ENCODE results near the gene TOX3.

Gene TOX3

DNA sequence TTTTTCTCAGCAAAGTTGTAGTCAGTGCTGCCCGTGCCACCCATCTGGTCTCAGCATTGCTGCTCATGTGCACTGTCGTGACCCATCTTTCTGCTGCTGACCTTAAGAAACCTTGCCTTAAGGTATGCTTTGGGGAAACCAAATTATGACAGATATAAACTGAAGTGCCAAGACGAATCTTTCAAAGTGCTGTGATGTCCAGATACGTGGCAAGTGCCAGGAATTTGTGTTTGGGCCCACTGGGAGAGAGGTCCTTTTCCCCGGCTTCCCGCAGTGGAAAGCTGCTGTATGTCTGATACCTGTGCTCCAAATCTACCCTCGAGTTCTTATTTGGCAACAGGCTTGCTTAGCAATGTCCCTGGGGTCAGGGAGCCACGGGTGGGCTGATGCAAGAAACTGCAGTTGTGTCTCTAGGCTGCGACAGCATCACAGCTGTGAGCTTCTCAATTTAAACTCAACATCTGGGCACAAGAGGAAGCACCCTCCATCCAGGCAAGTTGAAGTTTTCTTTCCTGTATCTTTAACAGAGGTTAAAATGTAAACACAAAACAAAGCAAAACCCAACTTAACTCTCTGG, 30.3 kb upstream of the TOX3 start:
- Histone ChIP-seq H3K27ac (ENCODE audit: low read depth, low read length) (no peak overlapping the region), H3K36me3 (ENCODE audit: control insufficient read depth, insufficient read depth, low read length) (no peaks in the 10 kb centered on the region), H3K4me1 (ENCODE audit: control insufficient read depth, insufficient read depth, low read length) (0 out of 2 replicates have a peak, but pooled peaks cover 3% of the 10 kb centered on the region), H3K9ac (ENCODE audit: low read length) (no peak overlapping the region), H3K9me3 (ENCODE audit: control insufficient read depth, insufficient read depth, low read depth, low read length) (no peaks in the 10 kb centered on the region), H3K4me3 (ENCODE audit: low read depth, low read length) (no peak overlapping the region), H3K27me3 (ENCODE audit: control insufficient read depth, insufficient read depth, low read length) (no peaks in the 10 kb centered on the region)

GRCh38 chr16:52573365-52574299, 26.7 kb upstream of the TOX3 start:
- Histone ChIP-seq H3K4me1 (ENCODE audit: control insufficient read depth, insufficient read depth, low read length) (0 out of 2 replicates have a peak, but pooled peaks cover 3% of the 10 kb centered on the region), H3K4me3 (ENCODE audit: low read depth, low read length) (no peak overlapping the region), H3K36me3 (ENCODE audit: control insufficient read depth, insufficient read depth, low read length) (no peaks in the 10 kb centered on the region), H3K9ac (ENCODE audit: low read length) (no peak overlapping the region), H3K9me3 (ENCODE audit: control insufficient read depth, insufficient read depth, low read depth, low read length) (peaks cover 16% of the 10 kb centered on the region), H3K27me3 (ENCODE audit: control insufficient read depth, insufficient read depth, low read length) (no peaks in the 10 kb centered on the region), H3K27ac (ENCODE audit: low read depth, low read length) (no peak overlapping the region)

DNA sequence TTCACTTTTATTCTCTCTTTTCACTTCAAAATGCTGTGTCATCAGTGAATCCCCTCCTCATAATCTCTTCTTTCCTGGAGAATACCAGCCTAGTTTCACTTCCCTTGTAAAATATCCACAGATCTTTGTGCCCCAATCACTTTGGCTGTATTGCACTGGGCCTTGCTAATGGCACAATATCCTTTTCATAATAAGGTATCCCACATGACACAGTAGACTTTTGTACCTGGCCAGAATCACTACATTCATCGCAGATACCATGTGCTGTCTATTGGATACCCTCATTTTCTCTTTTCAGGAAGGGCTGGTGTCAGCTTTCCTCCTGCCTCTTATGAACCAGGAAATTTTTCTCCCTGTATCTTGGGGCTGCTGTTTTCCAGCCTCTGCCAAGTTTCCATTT, 25.7 kb upstream of the TOX3 start:
- no peaks in the 10 kb centered on the region for H3K4me1 ChIP-seq (ENCODE audit: control insufficient read depth, insufficient read depth, low read length)
- H3K27me3 ChIP-seq (ENCODE audit: control insufficient read depth, insufficient read depth, low read length) = no peaks in the 10 kb centered on the region
- no peak overlapping the region for H3K9ac ChIP-seq (ENCODE audit: low read length)
- no peak overlapping the region for H3K4me3 ChIP-seq (ENCODE audit: low read depth, low read length)
- H3K9me3 ChIP-seq (ENCODE audit: control insufficient read depth, insufficient read depth, low read depth, low read length) = peaks cover 16% of the 10 kb centered on the region
- H3K36me3 ChIP-seq (ENCODE audit: control insufficient read depth, insufficient read depth, low read length) = no peaks in the 10 kb centered on the region
- no peak overlapping the region for H3K27ac ChIP-seq (ENCODE audit: low read depth, low read length)

DNA sequence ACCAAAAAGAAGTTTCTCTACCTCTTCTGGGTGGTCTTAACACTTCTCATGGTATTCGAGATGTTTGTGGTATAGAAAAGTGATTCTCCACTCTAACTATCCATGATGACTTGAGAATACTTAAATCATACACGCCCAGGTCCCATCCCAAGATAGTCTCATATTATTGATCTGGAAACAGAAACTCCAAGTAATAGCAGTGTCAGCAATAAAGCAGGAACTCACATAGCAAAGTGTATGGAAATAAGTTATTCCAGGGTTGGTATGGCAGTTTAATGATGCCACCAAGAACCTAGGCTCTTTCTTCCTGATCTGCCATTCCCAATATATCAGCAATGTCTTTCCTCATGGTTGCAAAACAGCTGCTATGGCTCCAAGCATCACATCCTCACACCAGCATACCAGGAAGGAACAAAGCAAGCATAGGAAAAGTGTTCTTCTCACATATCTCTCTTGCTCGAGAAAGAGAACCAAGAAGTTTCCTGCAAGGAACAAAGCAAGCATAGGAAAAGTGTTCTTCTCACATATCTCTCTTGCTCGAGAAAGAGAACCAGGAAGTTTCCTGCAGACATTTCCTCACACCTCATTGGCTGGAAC, 23.6 kb upstream of the TOX3 start:
- Histone ChIP-seq H3K4me3 (ENCODE audit: low read depth, low read length) (no peak overlapping the region), H3K27ac (ENCODE audit: low read depth, low read length) (no peak overlapping the region), H3K36me3 (ENCODE audit: control insufficient read depth, insufficient read depth, low read length) (no peaks in the 10 kb centered on the region), H3K9ac (ENCODE audit: low read length) (no peak overlapping the region), H3K27me3 (ENCODE audit: control insufficient read depth, insufficient read depth, low read length) (no peaks in the 10 kb centered on the region), H3K4me1 (ENCODE audit: control insufficient read depth, insufficient read depth, low read length) (no peaks in the 10 kb centered on the region), H3K9me3 (ENCODE audit: control insufficient read depth, insufficient read depth, low read depth, low read length) (peaks cover 16% of the 10 kb centered on the region)

DNA sequence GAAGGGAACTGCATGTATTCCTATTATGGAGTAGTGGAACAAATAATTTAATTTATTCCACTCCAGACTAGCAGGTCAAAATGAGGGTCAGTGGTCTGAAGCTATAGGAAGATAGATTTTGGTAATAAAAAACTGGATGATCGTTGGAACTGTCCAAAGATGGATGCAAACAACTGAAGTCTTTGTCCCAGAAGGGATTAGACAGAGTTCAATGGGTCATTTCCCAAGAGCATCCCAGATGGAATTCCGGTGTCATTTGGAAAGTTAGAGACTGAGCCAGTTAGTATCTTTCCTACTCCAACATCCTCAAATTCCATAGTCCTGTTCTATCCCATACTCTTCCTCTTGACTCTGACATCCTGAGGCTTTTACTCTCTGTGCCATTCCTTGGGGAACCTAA, 22.8 kb upstream of the TOX3 start:
- no peak overlapping the region for H3K27ac ChIP-seq (ENCODE audit: low read depth, low read length)
- peaks cover 6% of the 10 kb centered on the region for H3K4me1 ChIP-seq (ENCODE audit: control insufficient read depth, insufficient read depth, low read length)
- H3K9ac ChIP-seq (ENCODE audit: low read length) = no peak overlapping the region
- H3K4me3 ChIP-seq (ENCODE audit: low read depth, low read length) = no peak overlapping the region
- no peaks in the 10 kb centered on the region for H3K36me3 ChIP-seq (ENCODE audit: control insufficient read depth, insufficient read depth, low read length)
- H3K27me3 ChIP-seq (ENCODE audit: control insufficient read depth, insufficient read depth, low read length) = no peaks in the 10 kb centered on the region
- H3K9me3 ChIP-seq (ENCODE audit: control insufficient read depth, insufficient read depth, low read depth, low read length) = peaks cover 16% of the 10 kb centered on the region

DNA sequence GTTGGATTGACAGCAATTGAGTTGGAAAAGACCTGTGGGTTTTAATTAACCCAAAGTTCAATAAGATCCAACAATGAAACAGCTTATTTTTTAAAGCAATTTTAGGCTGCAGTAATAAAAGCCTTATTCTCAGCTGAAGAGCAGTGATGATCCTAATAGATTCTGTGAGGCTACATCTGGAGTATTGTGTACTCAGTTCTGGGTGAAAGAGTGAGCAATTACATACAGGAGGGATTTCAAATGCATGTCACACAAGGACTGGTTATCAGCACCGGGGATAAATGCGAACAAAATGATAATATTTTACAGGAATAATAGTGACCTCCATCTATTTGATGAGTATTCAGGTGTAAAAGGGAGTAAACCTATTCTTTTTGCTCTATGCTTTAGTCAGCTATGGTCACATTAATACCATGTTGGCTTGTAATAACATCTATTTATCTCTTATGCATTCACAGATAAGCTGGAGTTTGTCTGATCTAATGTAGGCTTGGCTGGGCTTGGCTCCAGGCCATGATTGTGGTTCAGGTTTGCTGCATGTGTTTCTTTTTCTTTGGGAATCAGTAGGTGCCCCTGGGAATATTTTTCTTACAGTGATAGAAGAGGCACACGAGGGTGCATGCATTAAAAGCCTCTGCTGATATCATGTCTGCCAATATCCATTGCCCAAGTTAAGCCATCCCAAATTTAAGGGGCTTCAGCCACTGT, 22.2 kb upstream of the TOX3 start:
- peaks cover 16% of the 10 kb centered on the region for H3K9me3 ChIP-seq (ENCODE audit: control insufficient read depth, insufficient read depth, low read depth, low read length)

DNA sequence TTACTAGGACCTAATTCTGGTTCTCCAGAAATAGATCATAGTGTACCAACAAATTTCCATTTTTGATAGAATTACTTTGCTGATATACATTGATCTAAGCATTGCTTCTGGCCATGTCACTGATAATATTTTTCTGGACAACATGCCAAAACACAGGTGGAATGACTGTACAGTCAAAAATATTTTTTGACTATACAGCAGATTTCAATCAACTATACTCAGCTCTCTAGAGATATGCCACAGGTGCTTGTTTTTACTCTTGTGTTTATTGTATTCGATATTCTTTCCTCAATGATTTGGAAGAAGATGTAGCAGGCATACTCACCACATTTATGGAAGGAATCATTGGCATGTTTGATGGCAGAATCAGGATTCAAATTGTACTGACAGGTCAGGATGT, 21.6 kb upstream of the TOX3 start:
- no peak overlapping the region for H3K4me3 ChIP-seq (ENCODE audit: low read depth, low read length)
- H3K36me3 ChIP-seq (ENCODE audit: control insufficient read depth, insufficient read depth, low read length) = no peaks in the 10 kb centered on the region
- H3K4me1 ChIP-seq (ENCODE audit: control insufficient read depth, insufficient read depth, low read length) = peaks cover 6% of the 10 kb centered on the region
- H3K9ac ChIP-seq (ENCODE audit: low read length) = no peak overlapping the region
- H3K27ac ChIP-seq (ENCODE audit: low read depth, low read length) = no peak overlapping the region
- H3K27me3 ChIP-seq (ENCODE audit: control insufficient read depth, insufficient read depth, low read length) = no peaks in the 10 kb centered on the region
- peaks cover 16% of the 10 kb centered on the region for H3K9me3 ChIP-seq (ENCODE audit: control insufficient read depth, insufficient read depth, low read depth, low read length)

More for the DNA sequence above, 22.2 kb upstream of the TOX3 start:
- Histone ChIP-seq H3K27me3 (ENCODE audit: control insufficient read depth, insufficient read depth, low read length) (no peaks in the 10 kb centered on the region), H3K36me3 (ENCODE audit: control insufficient read depth, insufficient read depth, low read length) (no peaks in the 10 kb centered on the region), H3K4me1 (ENCODE audit: control insufficient read depth, insufficient read depth, low read length) (peaks cover 6% of the 10 kb centered on the region), H3K9ac (ENCODE audit: low read length) (no peak overlapping the region), H3K27ac (ENCODE audit: low read depth, low read length) (no peak overlapping the region), H3K4me3 (ENCODE audit: low read depth, low read length) (no peak overlapping the region)

- Histone ChIP-seq H3K27me3 (ENCODE audit: control insufficient read depth, insufficient read depth, low read length) (no peaks in the 10 kb centered on the region), H3K4me3 (ENCODE audit: low read depth, low read length) (no peak overlapping the region), H3K4me1 (ENCODE audit: control insufficient read depth, insufficient read depth, low read length) (peaks cover 11% of the 10 kb centered on the region), H3K27ac (ENCODE audit: low read depth, low read length) (no peak overlapping the region), H3K9me3 (ENCODE audit: control insufficient read depth, insufficient read depth, low read depth, low read length) (peaks cover 16% of the 10 kb centered on the region), H3K36me3 (ENCODE audit: control insufficient read depth, insufficient read depth, low read length) (no peaks in the 10 kb centered on the region), H3K9ac (ENCODE audit: low read length) (no peak overlapping the region)
Measured at GRCh38 chr16:52567193-52567592, 20.2 kb upstream of the TOX3 start.

DNA sequence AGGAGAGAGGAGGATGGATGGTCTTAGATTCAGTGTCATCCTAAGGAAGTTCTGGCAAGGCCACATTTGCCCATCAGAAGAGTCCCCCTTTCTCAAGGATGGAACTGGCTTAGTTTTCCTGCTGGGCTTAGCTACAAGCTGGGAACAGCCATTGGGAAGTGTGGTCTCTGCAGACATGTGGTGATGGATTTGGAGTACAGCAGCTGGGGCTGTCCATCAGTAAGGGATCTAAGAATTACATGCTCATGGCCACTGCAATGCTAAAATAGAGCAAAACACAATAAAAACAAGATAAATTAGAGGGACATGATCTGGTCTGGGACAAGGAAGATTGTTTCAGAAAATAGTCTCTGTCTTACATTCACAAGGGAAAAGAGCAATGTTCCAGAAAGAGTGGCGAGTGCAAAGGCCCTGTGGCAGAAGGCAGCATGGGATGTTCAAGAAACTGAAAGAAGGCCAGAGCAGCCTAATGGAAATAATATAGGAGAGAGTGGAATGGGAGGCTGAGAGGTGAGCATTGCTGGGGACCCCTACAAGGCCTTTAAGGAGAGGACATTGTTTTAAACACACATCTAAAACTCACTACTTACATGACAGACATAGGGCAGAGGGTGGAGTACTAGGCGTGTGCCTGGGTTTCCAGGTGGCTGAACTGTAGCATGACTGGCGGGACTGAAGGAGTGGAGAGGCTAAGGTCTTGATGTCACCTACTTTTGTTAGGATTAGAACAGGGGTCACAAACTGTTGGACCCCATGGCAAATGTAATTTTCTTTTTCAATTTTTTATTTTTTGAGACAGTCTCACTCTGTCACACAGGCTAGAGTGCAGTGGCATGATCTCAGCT, 17.0 kb upstream of the TOX3 start:
- H3K9me3 ChIP-seq (ENCODE audit: control insufficient read depth, insufficient read depth, low read depth, low read length) = no peaks in the 10 kb centered on the region
- peaks cover 20% of the 10 kb centered on the region for H3K4me1 ChIP-seq (ENCODE audit: control insufficient read depth, insufficient read depth, low read length)
- H3K4me3 ChIP-seq (ENCODE audit: low read depth, low read length) = no peak overlapping the region
- no peaks in the 10 kb centered on the region for H3K36me3 ChIP-seq (ENCODE audit: control insufficient read depth, insufficient read depth, low read length)
- no peaks in the 10 kb centered on the region for H3K27me3 ChIP-seq (ENCODE audit: control insufficient read depth, insufficient read depth, low read length)
- no peak overlapping the region for H3K9ac ChIP-seq (ENCODE audit: low read length)
- H3K27ac ChIP-seq (ENCODE audit: low read depth, low read length) = no peak overlapping the region

GRCh38 chr16:52562770-52563169, 15.8 kb upstream of the TOX3 start:
- Histone ChIP-seq H3K9ac (ENCODE audit: low read length) (no peak overlapping the region), H3K9me3 (ENCODE audit: control insufficient read depth, insufficient read depth, low read depth, low read length) (no peaks in the 10 kb centered on the region), H3K27ac (ENCODE audit: low read depth, low read length) (no peak overlapping the region), H3K36me3 (ENCODE audit: control insufficient read depth, insufficient read depth, low read length) (no peaks in the 10 kb centered on the region), H3K4me3 (ENCODE audit: low read depth, low read length) (no peak overlapping the region), H3K27me3 (ENCODE audit: control insufficient read depth, insufficient read depth, low read length) (no peaks in the 10 kb centered on the region), H3K4me1 (ENCODE audit: control insufficient read depth, insufficient read depth, low read length) (peaks cover 20% of the 10 kb centered on the region)

Data from HUES6 (cell line).